Measurements from ENCODE around the gene PPME1. TPM values are rescaled to one million over a fixed set of nuclear protein-coding genes. Genes with fewer than 3 reads are reported as not detected.
A peak's percentile ranks its signal among the peaks of the same experiment; 100 is the strongest.

PPME1 gene
- total RNA-seq, 1 donor from 2014 or later, result 53.4 TPM

GRCh38 chr11:74162681-74163467, 8.2 kb upstream of the PPME1 start:
- H3K4me1 Mint-ChIP-seq, result peaks cover 2% of the 10 kb centered on the region
- peaks cover 15% of the 10 kb centered on the region for H3K36me3 Mint-ChIP-seq (ENCODE audit: low read depth)
- H3K9me3 Mint-ChIP-seq, result no peaks in the 10 kb centered on the region
- no peak overlapping the region for H3K4me3 Mint-ChIP-seq
- H3K27ac Mint-ChIP-seq (ENCODE audit: unreplicated experiment), result no peak overlapping the region
- H3K27me3 Mint-ChIP-seq (ENCODE audit: low read depth), result no peaks in the 10 kb centered on the region
- DNase-seq (ENCODE audit: low read depth, low spot score), result no peak
- no peak for TF ChIP-seq CTCF (conservative IDR thresholded peaks at IDR 0.05)

DNA sequence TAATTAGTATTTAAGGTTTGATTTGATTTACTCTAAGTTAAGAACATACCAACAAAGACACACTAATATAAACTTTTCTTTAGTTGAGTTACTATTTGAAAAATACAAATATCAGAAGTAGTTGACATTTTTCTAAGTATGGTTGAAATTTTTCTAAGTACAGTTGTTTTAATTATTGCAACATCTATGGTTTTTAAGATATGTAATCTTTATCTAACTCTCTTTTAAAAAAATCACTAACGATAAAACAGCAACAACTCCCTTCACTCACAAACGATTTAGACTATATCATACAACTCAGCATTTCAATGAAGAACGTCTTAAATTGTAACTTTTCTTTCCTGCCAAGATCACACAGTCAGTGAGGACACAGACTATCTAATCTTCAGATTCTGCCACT, 2.3 kb upstream of the PPME1 start:
- Mint-ChIP-seq H3K36me3 (ENCODE audit: low read depth) (peaks cover 3% of the 10 kb centered on the region), H3K27ac (ENCODE audit: unreplicated experiment) (no peak overlapping the region), H3K27me3 (ENCODE audit: low read depth) (no peaks in the 10 kb centered on the region), H3K4me1 (peaks cover 5% of the 10 kb centered on the region), H3K9me3 (no peaks in the 10 kb centered on the region), H3K4me3 (peak overlapping the region; percentile 42)
- TF ChIP-seq CTCF (conservative IDR thresholded peaks at IDR 0.05), result no peak
- no peak for DNase-seq (ENCODE audit: low read depth, low spot score)

DNA sequence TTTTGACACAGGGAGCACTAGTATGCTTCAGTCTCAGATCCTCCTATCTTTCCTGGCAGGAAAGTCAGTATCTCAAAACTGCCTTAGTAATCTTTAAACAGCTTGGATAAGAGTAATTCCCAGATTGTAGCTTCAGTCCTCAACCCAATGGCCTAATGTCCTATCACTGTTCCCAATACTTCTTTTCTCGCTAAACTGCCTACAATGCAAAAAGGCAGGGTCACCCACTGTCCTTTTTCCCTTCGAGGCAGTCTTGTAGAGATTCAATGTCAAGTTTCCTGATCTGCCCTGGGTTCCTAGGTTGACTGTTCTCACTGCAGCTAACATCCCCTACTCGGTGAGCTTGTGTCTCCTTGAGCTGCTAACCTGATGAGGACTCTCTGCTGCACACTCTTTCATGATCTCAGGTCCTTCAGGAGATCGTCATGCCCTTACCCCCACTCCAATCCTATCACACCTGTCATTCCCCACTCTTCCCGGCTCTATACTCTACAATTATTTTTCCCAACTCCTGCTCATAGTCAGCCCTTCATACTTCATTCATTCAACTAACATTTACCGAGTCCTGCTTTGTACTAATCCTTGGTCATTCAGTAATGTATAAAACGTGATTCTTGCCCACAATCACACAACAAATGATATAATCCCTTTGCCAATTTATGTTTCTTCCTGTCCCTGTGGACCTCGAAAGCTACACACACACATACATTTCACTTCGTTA, 1.2 kb upstream of the PPME1 start:
- no peak overlapping the region for H3K27ac Mint-ChIP-seq (ENCODE audit: unreplicated experiment)
- no peaks in the 10 kb centered on the region for H3K9me3 Mint-ChIP-seq
- H3K27me3 Mint-ChIP-seq (ENCODE audit: low read depth), result no peaks in the 10 kb centered on the region
- peaks cover 10% of the 10 kb centered on the region for H3K4me1 Mint-ChIP-seq
- TF ChIP-seq CTCF (conservative IDR thresholded peaks at IDR 0.05), result no peak
- peaks cover 3% of the 10 kb centered on the region for H3K36me3 Mint-ChIP-seq (ENCODE audit: low read depth)
- no peak overlapping the region for H3K4me3 Mint-ChIP-seq
- DNase-seq (ENCODE audit: low read depth, low spot score), result no peak

- Mint-ChIP-seq H3K27me3 (ENCODE audit: low read depth) (no peaks in the 10 kb centered on the region), H3K27ac (ENCODE audit: unreplicated experiment) (no peak overlapping the region), H3K36me3 (ENCODE audit: low read depth) (peaks cover 3% of the 10 kb centered on the region), H3K9me3 (no peaks in the 10 kb centered on the region), H3K4me3 (no peak overlapping the region), H3K4me1 (peaks cover 10% of the 10 kb centered on the region)
- TF ChIP-seq CTCF (conservative IDR thresholded peaks at IDR 0.05), result no peak
- DNase-seq (ENCODE audit: low read depth, low spot score), result no peak
Observed at GRCh38 chr11:74171630-74171968, 510 bp downstream of the PPME1 start.

DNA sequence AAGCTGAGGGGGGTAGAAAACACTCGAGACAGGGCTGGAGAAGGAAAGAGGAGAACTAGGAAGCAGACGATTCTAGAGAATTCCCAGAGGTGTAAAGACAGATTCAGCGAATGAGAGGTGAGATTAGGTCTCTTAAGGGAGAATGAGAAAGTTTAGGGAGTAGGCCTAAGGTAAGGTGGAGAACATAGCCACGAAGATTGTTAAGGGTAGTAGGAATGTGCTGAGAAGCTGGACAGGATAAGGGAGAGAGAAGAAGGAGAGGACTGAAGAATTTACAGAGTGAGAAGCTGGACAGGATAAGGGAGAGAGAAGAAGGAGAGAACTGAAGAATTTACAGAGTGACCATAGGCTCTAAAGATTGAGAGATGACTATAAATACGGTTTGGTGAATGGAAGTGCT, 908 bp downstream of the PPME1 start:
- TF ChIP-seq CTCF (conservative IDR thresholded peaks at IDR 0.05), result no peak
- no peak for DNase-seq (ENCODE audit: low read depth, low spot score)
- Mint-ChIP-seq H3K4me1 (peaks cover 10% of the 10 kb centered on the region), H3K9me3 (no peaks in the 10 kb centered on the region), H3K4me3 (no peak overlapping the region), H3K36me3 (ENCODE audit: low read depth) (no peaks in the 10 kb centered on the region), H3K27me3 (ENCODE audit: low read depth) (no peaks in the 10 kb centered on the region), H3K27ac (ENCODE audit: unreplicated experiment) (no peak overlapping the region)

Measured in neural crest cell (in vitro differentiated cells).